Liver (tissue), 9 donors: ENCODE results near the gene ARFGAP1. TPM values are rescaled to one million over a fixed set of nuclear protein-coding genes. Genes with fewer than 3 reads are reported as not detected.
"Not testable (repeated sequence)": the region's sequence is repeated elsewhere in the genome, so short reads cannot be mapped to it uniquely, and the experiment has no call there.

Source experiments
- DNase-seq: peaks from one replicate; pipeline ENCODE4 v3.0.0-alpha.2; 2017; ENCODE audit warnings: low spot score
- H3K27ac ChIP-seq, 2 donors: one replicate each; pipeline ENCODE4 v1.7.0; 2013; ENCODE audit warnings: inconsistent platforms in 2 of 2, low read length in 2 of 2, control low read depth in 1 of 2, low read depth in 1 of 2, mild to moderate bottlenecking in 1 of 2
- H3K27me3 ChIP-seq, 4 donors: one replicate each; pipeline versions ENCODE4 v1.6.1 to v1.7.0; 2013; ENCODE audit warnings: low read length in 3 of 4, inconsistent platforms in 1 of 4, mild to moderate bottlenecking in 1 of 4, moderate library complexity in 1 of 4; ENCODE audit not compliant: control insufficient read depth in 4 of 4, insufficient read depth in 4 of 4
- H3K36me3 ChIP-seq, 4 donors: one replicate each; pipeline versions ENCODE4 v1.6.1 to v1.7.0; 2013; ENCODE audit warnings: low read length in 3 of 4, mild to moderate bottlenecking in 3 of 4, low read depth in 1 of 4, moderate library complexity in 1 of 4; ENCODE audit not compliant: control insufficient read depth in 4 of 4, insufficient read depth in 3 of 4
- H3K4me1 ChIP-seq, 4 donors: one replicate each; pipeline versions ENCODE4 v1.6.1 to v1.7.0; 2013; ENCODE audit warnings: low read length in 3 of 4, mild to moderate bottlenecking in 3 of 4, moderate library complexity in 1 of 4; ENCODE audit not compliant: control insufficient read depth in 4 of 4, insufficient read depth in 4 of 4
- H3K4me3 ChIP-seq, 3 donors: one replicate each; pipeline versions ENCODE4 v1.6.1 to v1.7.0; 2013; ENCODE audit warnings: low read length in 3 of 3, control low read depth in 1 of 3, low read depth in 1 of 3, mild to moderate bottlenecking in 1 of 3
- H3K9ac ChIP-seq, 2 donors: one replicate each; pipeline ENCODE4 v1.7.0; 2013; ENCODE audit warnings: low read length in 2 of 2, mild to moderate bottlenecking in 2 of 2, moderate library complexity in 2 of 2, control low read depth in 1 of 2, low read depth in 1 of 2
- H3K9me3 ChIP-seq, 4 donors: one replicate each; pipeline versions ENCODE4 v1.6.1 to v1.7.0; 2013; ENCODE audit warnings: low read length in 3 of 4; ENCODE audit not compliant: control insufficient read depth in 4 of 4
- FOXA1 ChIP-seq: IDR thresholded peaks from 2 replicates; pipeline ENCODE4 v1.6.1; 2016; ENCODE audit warnings: antibody characterized with exemption
- FOXA2 ChIP-seq: IDR thresholded peaks from 2 replicates; pipeline ENCODE4 v1.6.1; 2016; ENCODE audit warnings: antibody characterized with exemption
- GABPA ChIP-seq, 2 donors: IDR thresholded peaks in 1 of 2; conservative IDR thresholded peaks in 1 of 2; 2 replicates each; pipeline ENCODE4 v1.6.1; 2016; ENCODE audit warnings: antibody characterized with exemption in 2 of 2, mild to moderate bottlenecking in 1 of 2, moderate library complexity in 1 of 2
- HNF4A ChIP-seq, 2 donors: conservative IDR thresholded peaks; 2 replicates each; pipeline ENCODE4 v1.6.1; 2016; ENCODE audit warnings: antibody characterized with exemption in 2 of 2, mild to moderate bottlenecking in 2 of 2
- HNF4G ChIP-seq: IDR thresholded peaks from 2 replicates; pipeline ENCODE4 v1.6.1; 2016; ENCODE audit warnings: antibody characterized with exemption
- JUND ChIP-seq, 2 donors: IDR thresholded peaks; 2 replicates each; pipeline ENCODE4 v1.6.1; 2016; ENCODE audit warnings: antibody characterized with exemption in 2 of 2
- NR2F2 ChIP-seq: IDR thresholded peaks from 2 replicates; pipeline ENCODE4 v1.6.1; 2016; ENCODE audit warnings: antibody characterized with exemption
- RAD21 ChIP-seq, 2 donors: IDR thresholded peaks; 2 replicates each; pipeline ENCODE4 v1.6.1; 2016; ENCODE audit warnings: antibody characterized with exemption in 2 of 2, mild to moderate bottlenecking in 2 of 2
- RXRA ChIP-seq, 2 donors: IDR thresholded peaks; 2 replicates each; pipeline ENCODE4 v1.6.1; 2017 to 2018; ENCODE audit warnings: antibody characterized with exemption in 2 of 2, mild to moderate bottlenecking in 1 of 2
- SP1 ChIP-seq: IDR thresholded peaks from 2 replicates; pipeline ENCODE4 v1.6.1; 2018; ENCODE audit warnings: antibody characterized with exemption, mild to moderate bottlenecking
- TAF1 ChIP-seq: conservative IDR thresholded peaks from 2 replicates; pipeline ENCODE4 v1.6.1; 2016; ENCODE audit warnings: antibody characterized with exemption, mild to moderate bottlenecking
- YY1 ChIP-seq: IDR thresholded peaks from 2 replicates; pipeline ENCODE4 v1.6.1; 2016; ENCODE audit warnings: antibody characterized with exemption, mild to moderate bottlenecking
- WGBS: extraction: QIAGEN DNeasy Blood & Tissue Kit; methylation state at CpG from one replicate; pipeline ENCODE4 v1.1.7; 2013; 5-methylcytosine and 5-hydroxymethylcytosine counted together
- polyA plus RNA-seq, 2 donors: library from polyadenylated mRNA; stranded (reverse) in 1 of 2; unstranded in 1 of 2; fragments of 200-250 nt in 1 of 2; fragments of >200 nt in 1 of 2; fragmentation: Nextera tagmentation in 1 of 2; extraction: Ambion mirVana in 1 of 2; gene quantifications; one replicate each; pipeline versions ENCODE4 v1.2.1 to v1.2.3, GENCODE V29; 2013 to 2015
- total RNA-seq, 2 donors: library from RNA; depleted of rRNA; stranded (reverse); fragments of >200 nt; gene quantifications; one replicate each; pipeline ENCODE4 v1.2.3, GENCODE V29; 2014
- TF ChIP-seq, protein P1 (sequence below): IDR thresholded peaks from 2 replicates; pipeline ENCODE4 v1.6.1; 2016; ENCODE audit warnings: antibody characterized with exemption
- TF ChIP-seq, protein P2 (sequence below): IDR thresholded peaks from 2 replicates; pipeline ENCODE4 v1.6.1; 2016; ENCODE audit warnings: antibody characterized with exemption
- TF ChIP-seq, protein P3 (sequence below): fragments of 150-350 bp; IDR thresholded peaks from 2 replicates; pipeline ENCODE4 v1.5.1; 2017; ENCODE audit warnings: improper control_type of control experiment, low read depth, low read length; ENCODE audit not compliant: missing input control
- TF ChIP-seq, protein P4 (sequence below): IDR thresholded peaks from 2 replicates; pipeline ENCODE4 v1.6.1; 2016; ENCODE audit warnings: antibody characterized with exemption
- donor health status: healthy.
- donor health status: healthy.
- donor health status: healthy.
- donor health status: healthy.
- donor health status: healthy.

The ARFGAP1 gene
- total and polyA plus RNA-seq, 4 donors = 11.2 to 29.7 (median 21.8) TPM

DNA sequence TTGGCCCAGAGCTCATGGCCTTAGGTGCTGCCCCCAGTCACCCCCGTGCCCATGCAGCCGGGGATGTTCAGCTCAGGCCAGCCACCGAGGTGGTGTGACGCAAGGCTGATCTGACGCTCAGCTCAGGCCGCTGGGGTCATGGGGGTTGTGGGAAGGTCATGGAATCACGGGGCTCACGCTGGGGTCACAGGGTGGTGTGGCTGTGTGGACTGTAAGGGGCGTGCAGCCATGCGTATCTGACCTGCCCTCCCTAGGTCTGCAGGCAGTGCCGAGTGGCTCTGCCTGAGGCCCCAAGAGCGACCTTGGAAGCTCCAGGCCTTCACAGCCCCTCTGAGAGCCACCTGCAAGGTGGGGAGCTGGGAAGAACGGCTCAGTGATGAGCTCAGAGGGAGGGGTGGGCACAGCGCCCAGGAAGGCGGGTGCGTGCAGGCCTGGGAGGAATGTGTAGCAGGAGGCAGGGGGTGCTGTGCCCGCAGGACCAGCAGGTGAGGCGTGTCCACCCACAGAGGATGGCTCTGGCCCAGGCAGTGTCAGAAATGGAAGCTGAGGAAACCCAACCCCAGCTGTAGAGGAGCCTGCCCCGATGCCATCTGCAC lies 60.7 kb downstream of the ARFGAP1 start:
- TF ChIP-seq HNF4G (no peak), SP1 (no peak), TAF1 (no peak), NR2F2 (no peak), FOXA2 (no peak)
- TF ChIP-seq, protein P1, sequence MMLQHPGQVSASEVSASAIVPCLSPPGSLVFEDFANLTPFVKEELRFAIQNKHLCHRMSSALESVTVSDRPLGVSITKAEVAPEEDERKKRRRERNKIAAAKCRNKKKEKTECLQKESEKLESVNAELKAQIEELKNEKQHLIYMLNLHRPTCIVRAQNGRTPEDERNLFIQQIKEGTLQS = no peak
- DNase-seq = no peak
- Histone ChIP-seq H3K4me1 (no peaks in the 10 kb centered on the region), H3K27me3 (no peaks in the 10 kb centered on the region), H3K36me3 (no peaks in the 10 kb centered on the region), H3K4me3 (no peak overlapping the region), H3K9ac (no peak overlapping the region), H3K9me3 (peaks cover 0 to 4% (median 0%) of the 10 kb centered on the region in 4 donors), H3K27ac (no peak overlapping the region)
- WGBS = 74% methylated on average over 19 of the region's 19 CpGs

DNA sequence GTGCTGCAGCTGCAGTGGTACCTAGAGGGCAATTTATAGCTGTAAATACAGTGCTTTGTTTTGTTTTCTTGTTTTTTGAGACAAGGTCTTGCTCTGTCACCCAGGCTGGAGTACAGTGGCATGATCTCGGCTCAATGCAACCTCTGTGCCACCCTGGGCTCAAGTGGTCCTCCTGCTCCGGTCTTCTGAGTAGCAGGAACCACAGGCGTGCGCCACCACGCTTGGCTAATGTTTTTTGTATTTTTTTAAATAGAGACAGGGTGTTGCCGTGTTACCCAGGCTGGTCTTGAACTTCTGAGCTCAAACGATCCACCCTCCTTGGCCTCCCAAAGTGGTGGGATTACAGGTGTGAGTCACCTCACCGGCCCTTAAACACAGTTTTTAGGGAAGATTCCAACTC lies 61.7 kb downstream of the ARFGAP1 start:
- H3K9ac ChIP-seq = no peak overlapping the region
- no peaks in the 10 kb centered on the region for H3K36me3 ChIP-seq
- DNase-seq = no peak
- H3K27me3 ChIP-seq = no peaks in the 10 kb centered on the region
- H3K4me1 ChIP-seq = no peaks in the 10 kb centered on the region
- TF ChIP-seq, protein P2, sequence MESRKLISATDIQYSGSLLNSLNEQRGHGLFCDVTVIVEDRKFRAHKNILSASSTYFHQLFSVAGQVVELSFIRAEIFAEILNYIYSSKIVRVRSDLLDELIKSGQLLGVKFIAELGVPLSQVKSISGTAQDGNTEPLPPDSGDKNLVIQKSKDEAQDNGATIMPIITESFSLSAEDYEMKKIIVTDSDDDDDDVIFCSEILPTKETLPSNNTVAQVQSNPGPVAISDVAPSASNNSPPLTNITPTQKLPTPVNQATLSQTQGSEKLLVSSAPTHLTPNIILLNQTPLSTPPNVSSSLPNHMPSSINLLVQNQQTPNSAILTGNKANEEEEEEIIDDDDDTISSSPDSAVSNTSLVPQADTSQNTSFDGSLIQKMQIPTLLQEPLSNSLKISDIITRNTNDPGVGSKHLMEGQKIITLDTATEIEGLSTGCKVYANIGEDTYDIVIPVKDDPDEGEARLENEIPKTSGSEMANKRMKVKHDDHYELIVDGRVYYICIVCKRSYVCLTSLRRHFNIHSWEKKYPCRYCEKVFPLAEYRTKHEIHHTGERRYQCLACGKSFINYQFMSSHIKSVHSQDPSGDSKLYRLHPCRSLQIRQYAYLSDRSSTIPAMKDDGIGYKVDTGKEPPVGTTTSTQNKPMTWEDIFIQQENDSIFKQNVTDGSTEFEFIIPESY = no peak
- no peak for TF ChIP-seq RAD21 (IDR thresholded peaks at IDR 0.05)
- TF ChIP-seq, protein P1 = no peak
- TF ChIP-seq RXRA (IDR thresholded peaks at IDR 0.05) = no peak
- TF ChIP-seq HNF4A (conservative IDR thresholded peaks at IDR 0.05) = no peak
- no peak for TF ChIP-seq NR2F2
- no peak for TF ChIP-seq HNF4G
- TF ChIP-seq, protein P3, sequence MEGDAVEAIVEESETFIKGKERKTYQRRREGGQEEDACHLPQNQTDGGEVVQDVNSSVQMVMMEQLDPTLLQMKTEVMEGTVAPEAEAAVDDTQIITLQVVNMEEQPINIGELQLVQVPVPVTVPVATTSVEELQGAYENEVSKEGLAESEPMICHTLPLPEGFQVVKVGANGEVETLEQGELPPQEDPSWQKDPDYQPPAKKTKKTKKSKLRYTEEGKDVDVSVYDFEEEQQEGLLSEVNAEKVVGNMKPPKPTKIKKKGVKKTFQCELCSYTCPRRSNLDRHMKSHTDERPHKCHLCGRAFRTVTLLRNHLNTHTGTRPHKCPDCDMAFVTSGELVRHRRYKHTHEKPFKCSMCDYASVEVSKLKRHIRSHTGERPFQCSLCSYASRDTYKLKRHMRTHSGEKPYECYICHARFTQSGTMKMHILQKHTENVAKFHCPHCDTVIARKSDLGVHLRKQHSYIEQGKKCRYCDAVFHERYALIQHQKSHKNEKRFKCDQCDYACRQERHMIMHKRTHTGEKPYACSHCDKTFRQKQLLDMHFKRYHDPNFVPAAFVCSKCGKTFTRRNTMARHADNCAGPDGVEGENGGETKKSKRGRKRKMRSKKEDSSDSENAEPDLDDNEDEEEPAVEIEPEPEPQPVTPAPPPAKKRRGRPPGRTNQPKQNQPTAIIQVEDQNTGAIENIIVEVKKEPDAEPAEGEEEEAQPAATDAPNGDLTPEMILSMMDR = no peak
- TF ChIP-seq SP1 = no peak
- no peak for TF ChIP-seq YY1
- TF ChIP-seq, protein P4, sequence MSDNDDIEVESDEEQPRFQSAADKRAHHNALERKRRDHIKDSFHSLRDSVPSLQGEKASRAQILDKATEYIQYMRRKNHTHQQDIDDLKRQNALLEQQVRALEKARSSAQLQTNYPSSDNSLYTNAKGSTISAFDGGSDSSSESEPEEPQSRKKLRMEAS = no peak
- TF ChIP-seq JUND (IDR thresholded peaks at IDR 0.05) = no peak
- TF ChIP-seq GABPA (IDR thresholded peaks at IDR 0.05 in 1 of 2, conservative IDR thresholded peaks at IDR 0.05 in 1 of 2) = no peak
- TF ChIP-seq TAF1 = no peak
- TF ChIP-seq FOXA1 = no peak
- H3K9me3 ChIP-seq = peaks cover 0 to 4% (median 0%) of the 10 kb centered on the region in 4 donors
- H3K4me3 ChIP-seq = no peak overlapping the region
- no peak overlapping the region for H3K27ac ChIP-seq
- WGBS = 88% methylated on average over 8 of the region's 8 CpGs

DNA sequence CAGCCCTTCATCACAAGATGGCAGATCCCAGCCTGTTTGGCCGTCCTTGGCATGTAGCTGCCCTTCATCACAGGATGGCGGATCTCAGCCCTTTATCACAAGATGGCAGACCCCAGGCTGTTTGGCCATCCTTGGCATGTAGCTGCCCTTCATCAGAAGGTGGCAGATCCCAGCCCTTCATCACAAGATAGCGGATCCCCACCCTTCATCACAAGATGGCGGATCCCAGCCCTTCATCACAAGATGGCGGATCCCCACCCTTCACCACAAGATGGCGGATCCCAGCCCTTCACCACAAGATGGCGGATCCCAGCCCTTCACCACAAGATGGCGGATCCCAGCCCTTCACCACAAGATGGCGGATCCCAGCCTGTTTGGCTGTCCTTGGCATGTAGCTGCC lies 62.4 kb downstream of the ARFGAP1 start:
- DNase-seq, H3K27ac ChIP-seq, H3K4me3 ChIP-seq, H3K9ac ChIP-seq, H3K27me3 ChIP-seq, H3K36me3 ChIP-seq, H3K9me3 ChIP-seq, H3K4me1 ChIP-seq: not testable (repeated sequence)
- 93% methylated on average over 9 of the region's 9 CpGs for WGBS
